H7 (cell line): ENCODE data around the gene CFAP45. TPM values are rescaled to one million over a fixed set of nuclear protein-coding genes. Genes with fewer than 3 reads are reported as not detected.

Experiments
- DNase-seq: peaks from one replicate; pipeline ENCODE4 v3.0.0; 2012
- H3K27me3 ChIP-seq: 2 replicates; pipeline ENCODE4 v1.6.0; 2011; ENCODE audit warnings: mild to moderate bottlenecking, low read length; ENCODE audit not compliant: control insufficient read depth, insufficient read depth
- H3K36me3 ChIP-seq: replicated peaks from 2 replicates; pipeline ENCODE4 v1.5.1; 2011; ENCODE audit warnings: low read length; ENCODE audit not compliant: control insufficient read depth, insufficient read depth
- H3K4me3 ChIP-seq: 2 replicates; pipeline ENCODE4 v1.5.1; 2011; ENCODE audit warnings: low read depth, mild to moderate bottlenecking, control low read depth, low read length, moderate library complexity; ENCODE audit not compliant: insufficient read depth
- total RNA-seq: library from RNA; depleted of rRNA; stranded (reverse); fragments of >200 nt; shearing (Covaris generic); gene quantifications from 2 replicates; pipeline ENCODE4 v1.2.3, GENCODE V29; 2014

CFAP45 gene
- total RNA-seq, 1 experiment from 2014 or later, result 0.17 TPM

DNA sequence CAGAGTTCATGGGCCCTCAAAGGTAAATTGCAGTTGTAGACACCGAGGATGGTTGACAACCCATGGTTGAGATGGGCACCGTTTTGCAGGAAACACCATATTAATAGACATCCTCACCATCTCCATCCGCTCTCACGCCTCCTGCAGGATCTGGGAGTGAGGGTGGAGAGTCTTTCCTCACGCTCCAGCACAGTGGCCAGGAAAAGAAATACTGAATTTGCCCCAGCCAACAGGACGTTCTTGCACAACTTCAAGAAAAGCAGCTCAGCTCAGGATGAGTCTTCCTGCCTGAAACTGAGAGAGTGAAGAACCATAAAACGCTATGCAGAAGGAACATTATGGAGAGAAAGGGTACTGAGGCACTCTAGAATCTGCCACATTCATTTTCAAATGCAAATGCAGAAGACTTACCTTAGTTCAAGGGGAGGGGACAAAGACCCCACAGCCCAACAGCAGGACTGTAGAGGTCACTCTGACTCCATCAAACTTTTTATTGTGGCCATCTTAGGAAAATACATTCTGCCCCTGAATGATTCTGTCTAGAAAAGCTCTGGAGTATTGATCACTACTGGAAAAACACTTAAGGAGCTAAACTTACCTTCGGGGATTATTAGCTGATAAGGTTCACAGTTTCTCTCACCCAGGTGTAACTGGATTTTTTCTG, 64.0 kb downstream of the CFAP45 start:
- no peak for DNase-seq
- H3K4me3 ChIP-seq, result no peak overlapping the region
- H3K36me3 ChIP-seq, result no peaks in the 10 kb centered on the region
- peaks cover 5% of the 10 kb centered on the region; the same call in 1 of the 2 replicates for H3K27me3 ChIP-seq

DNA sequence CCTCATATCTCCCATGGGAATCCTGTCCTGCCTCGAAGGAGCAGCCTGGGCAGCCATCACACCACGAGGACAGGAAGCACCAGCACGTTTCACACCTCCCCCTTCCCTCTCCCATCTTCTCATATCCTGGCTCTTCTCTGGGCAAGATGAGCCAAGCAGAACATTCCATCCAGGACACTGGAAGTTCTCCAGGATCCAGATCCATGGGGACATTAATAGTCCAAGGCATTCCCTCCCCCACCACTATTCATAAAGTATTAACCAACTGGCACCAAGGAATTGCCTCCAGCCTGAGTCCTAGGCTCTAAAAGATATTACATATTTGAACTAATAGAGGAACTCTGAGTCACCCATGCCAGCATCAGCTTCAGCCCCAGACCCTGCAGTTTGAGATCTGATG, 64.6 kb downstream of the CFAP45 start:
- H3K4me3 ChIP-seq, result no peak overlapping the region
- DNase-seq, result no peak
- no peaks in the 10 kb centered on the region for H3K36me3 ChIP-seq
- peaks cover 5% of the 10 kb centered on the region; the same call in 1 of the 2 replicates for H3K27me3 ChIP-seq

DNA sequence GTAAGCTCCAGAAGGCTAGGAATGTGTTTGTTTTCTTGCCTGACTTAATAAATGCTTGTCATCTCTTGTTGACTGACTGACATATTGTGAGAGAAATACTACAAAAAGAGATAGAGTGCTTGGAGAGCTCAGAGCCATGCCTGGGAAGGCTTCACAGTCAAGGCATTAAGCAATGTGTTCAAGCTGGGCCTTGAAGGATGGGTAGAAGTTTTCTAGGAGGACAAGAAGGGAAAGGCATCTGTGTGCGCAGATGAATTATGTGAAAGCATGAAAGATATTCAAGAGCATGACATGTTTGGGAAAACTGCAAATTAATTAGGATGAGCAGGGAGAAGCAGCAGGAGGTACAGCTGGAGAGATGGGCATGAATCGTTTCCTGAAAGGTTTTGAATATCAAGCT, 67.7 kb downstream of the CFAP45 start:
- no peaks in the 10 kb centered on the region for H3K36me3 ChIP-seq
- H3K4me3 ChIP-seq, result no peak overlapping the region
- no peak for DNase-seq
- peaks cover 9% of the 10 kb centered on the region; the same call in 1 of the 2 replicates for H3K27me3 ChIP-seq

DNA sequence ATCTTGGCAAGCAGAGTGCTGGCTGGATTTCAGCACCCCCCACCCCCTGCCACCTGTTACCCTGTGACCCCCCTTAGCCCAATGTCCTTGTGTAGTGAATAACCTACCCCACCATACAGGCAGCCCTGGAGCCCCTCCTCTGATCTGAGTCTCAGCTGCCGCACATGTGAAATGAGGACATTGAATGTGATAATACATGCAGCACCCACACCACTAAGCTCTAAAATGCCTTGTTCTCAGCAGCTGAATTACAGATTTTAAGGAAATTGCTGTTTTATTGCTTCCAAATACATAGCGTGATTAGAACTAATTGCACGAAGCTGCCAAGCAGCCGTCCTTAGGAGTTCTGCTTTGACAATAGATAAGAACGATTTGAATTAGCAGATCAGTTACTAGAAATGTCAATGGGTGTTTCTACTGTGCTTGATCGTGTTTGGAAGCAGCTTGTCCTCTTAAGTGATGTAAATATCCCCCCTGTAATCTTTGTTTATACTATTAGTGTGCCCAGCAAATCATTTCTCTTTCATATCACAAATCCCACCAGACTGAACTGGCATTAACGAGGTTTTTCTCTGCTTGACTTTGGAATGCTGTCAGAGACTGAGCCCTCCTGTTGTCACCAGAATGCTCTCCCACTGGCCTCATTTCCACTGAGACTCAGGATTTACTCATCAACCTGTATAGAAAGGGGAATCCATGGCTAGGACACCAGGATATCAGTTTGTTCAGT, 68.4 kb downstream of the CFAP45 start:
- H3K4me3 ChIP-seq, result no peak overlapping the region
- DNase-seq, result peak; percentile 55
- no peaks in the 10 kb centered on the region for H3K36me3 ChIP-seq
- peaks cover 11% of the 10 kb centered on the region; the same call in 1 of the 2 replicates for H3K27me3 ChIP-seq

DNA sequence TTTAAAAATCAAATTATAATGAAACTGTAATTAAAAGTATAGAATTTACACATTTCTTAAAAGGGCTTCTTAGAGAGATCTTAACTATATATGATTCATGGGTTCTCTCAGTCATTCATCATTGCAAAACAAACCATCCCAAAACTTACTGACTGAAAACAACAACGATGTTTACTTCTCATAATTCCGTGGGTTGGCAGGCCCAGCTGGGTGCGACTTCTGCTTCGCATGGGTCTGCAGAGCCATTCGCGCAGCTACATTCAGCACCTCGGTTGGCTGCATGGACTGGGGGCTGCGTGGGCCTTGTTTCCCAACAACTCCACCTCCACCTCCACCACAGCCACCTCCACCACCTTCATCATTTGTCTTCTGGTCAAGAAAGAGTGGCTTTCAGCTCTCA, 69.2 kb downstream of the CFAP45 start:
- Histone ChIP-seq H3K36me3 (no peaks in the 10 kb centered on the region), H3K27me3 (peaks cover 14% of the 10 kb centered on the region; the same call in 1 of the 2 replicates), H3K4me3 (no peak overlapping the region)
- DNase-seq, result no peak

DNA sequence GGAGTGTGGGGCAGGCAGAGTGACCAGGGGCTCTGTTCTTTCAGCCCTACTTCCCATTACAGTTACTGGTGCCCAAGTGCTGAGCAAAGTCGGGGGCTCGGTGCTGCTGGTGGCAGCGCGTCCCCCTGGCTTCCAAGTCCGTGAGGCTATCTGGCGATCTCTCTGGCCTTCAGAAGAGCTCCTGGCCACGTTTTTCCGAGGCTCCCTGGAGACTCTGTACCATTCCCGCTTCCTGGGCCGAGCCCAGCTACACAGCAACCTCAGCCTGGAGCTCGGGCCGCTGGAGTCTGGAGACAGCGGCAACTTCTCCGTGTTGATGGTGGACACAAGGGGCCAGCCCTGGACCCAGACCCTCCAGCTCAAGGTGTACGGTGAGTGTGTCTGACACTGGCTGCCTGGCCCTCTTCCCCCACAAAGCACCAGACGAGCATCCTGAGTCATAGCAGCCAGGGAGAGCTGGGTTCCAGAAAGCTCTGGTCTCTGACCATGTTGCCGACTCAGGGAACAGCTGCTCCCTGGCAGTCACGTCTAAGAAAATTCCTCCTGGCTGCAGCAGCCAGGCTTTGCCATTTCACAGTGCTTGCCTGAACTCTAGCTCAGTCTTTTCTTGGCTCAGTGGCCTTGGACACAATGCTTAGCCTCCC, 70.0 kb downstream of the CFAP45 start:
- H3K4me3 ChIP-seq, result no peak overlapping the region
- DNase-seq, result no peak
- peaks cover 12% of the 10 kb centered on the region; the same call in 1 of the 2 replicates for H3K27me3 ChIP-seq
- no peaks in the 10 kb centered on the region for H3K36me3 ChIP-seq

DNA sequence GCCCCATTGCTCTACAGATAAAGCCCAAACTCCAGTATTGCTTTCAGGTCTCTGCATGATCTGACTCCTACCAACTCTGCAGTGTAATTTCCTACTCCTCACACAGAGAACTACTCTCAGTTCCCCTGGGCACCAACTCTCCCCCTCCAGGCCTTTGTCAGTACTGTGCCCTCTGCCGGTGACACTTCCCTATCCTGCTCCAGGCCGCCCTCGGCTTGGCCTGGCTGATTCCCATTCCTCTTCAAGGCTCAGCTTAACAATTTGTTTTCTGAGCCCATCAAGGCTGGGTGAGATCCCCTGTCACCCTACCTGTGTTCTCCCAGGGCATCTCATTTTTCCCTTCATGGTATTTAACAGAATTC, 70.7 kb downstream of the CFAP45 start:
- peak; percentile 88 for DNase-seq
- no peak overlapping the region for H3K4me3 ChIP-seq
- H3K27me3 ChIP-seq, result peaks cover 12% of the 10 kb centered on the region; the same call in 1 of the 2 replicates

DNA sequence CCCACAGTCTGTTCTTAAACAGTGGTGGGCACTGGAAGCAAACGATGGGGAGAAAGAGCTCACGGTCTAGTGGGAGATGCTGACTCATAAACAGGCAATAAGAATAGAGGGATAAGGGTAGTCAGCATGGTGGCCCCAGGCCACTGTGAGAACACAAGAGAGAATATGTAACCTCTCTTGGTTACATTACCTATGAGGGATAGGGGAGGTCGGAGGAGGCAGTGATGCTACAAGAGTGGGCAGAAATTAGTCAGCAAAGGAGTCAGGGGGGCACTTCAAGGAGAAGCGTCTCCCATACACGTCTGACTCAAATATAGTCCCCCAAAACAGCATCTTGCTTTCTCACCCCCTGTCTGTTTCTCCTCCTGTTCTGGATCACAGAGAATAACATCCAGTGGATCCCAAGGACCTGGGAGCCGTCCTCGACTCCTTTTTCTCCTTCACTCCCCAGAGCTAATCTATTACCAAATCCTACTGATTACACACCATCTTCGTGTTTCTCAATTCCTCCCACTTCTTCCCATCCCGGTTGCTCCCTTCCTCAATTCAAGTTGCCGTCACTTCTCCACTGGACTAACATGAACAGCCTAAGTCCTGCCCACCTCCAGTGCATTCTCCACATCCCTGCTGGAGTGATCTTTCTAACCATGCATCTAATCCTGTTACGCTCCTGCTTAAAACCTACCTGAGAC, 71.2 kb downstream of the CFAP45 start:
- DNase-seq, result no peak
- no peaks in the 10 kb centered on the region for H3K36me3 ChIP-seq
- H3K4me3 ChIP-seq, result no peak overlapping the region
- peaks cover 15% of the 10 kb centered on the region; the same call in 1 of the 2 replicates for H3K27me3 ChIP-seq

More for the DNA sequence above, 70.7 kb downstream of the CFAP45 start:
- H3K36me3 ChIP-seq, result no peaks in the 10 kb centered on the region

DNA sequence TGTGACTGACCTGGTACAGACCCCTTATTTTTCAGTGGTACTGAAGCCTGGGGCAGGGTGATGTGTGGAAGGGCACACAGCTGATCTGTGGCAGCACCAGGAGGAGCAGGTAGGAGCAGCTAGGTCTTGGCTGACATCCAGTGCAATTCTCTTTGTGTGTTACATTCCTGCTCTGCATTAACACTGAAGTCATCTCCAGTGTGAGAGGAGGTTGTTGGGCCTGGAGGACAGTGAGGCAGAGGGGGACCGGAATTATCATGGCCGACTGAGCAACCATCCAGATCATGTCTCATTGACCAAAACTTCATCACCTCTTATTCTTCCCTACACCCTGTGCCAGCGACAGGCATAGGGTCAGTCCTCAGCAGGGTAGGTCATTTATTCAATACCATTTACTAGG, 71.8 kb downstream of the CFAP45 start:
- H3K27me3 ChIP-seq, result peaks cover 16% of the 10 kb centered on the region; the same call in 1 of the 2 replicates
- no peak overlapping the region for H3K4me3 ChIP-seq
- DNase-seq, result no peak
- H3K36me3 ChIP-seq, result no peaks in the 10 kb centered on the region

DNA sequence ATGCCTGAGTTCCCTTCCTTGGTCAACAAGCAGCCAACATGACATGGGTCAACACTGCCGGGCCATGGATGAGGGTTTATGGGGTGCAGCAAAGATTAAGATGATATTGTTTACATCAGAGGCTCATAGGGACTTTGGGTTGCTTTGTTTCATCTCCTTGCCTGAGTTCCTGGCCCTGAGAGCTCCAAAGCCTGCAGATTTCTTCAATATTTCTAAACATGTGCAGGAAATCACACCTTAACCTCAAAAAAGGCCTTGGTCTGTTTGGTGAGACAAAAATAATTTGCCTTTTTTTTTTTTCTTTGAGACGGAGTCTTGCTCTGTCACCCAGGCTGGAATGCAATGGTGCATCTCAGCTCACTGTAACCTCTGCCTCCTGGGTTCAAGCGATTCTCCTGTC, 72.4 kb downstream of the CFAP45 start:
- H3K27me3 ChIP-seq, result peaks cover 20% of the 10 kb centered on the region; the same call in 1 of the 2 replicates
- no peak overlapping the region for H3K4me3 ChIP-seq
- no peak for DNase-seq
- H3K36me3 ChIP-seq, result no peaks in the 10 kb centered on the region

DNA sequence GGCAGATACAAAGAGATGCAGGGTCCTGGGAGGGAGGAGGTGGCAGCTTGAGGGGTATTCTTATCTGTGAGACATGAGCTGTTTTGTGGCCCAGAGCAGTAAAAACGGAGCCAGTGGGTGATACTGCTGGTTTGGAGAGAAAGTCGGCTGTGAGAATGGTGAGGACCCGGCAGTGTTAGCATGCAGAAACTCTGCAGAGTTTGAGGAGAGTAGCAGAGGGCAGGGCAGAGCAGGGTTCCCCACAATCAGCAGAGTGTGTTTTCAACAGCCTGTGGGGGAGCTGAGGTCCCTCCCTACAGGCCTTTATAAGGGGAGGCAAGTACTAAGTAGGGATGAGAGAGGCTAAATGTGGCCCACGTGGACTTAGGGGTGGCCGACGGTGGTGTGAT, 72.9 kb downstream of the CFAP45 start:
- peaks cover 22% of the 10 kb centered on the region; the same call in 1 of the 2 replicates for H3K27me3 ChIP-seq
- H3K4me3 ChIP-seq, result no peak overlapping the region
- no peak for DNase-seq
- no peaks in the 10 kb centered on the region for H3K36me3 ChIP-seq

DNA sequence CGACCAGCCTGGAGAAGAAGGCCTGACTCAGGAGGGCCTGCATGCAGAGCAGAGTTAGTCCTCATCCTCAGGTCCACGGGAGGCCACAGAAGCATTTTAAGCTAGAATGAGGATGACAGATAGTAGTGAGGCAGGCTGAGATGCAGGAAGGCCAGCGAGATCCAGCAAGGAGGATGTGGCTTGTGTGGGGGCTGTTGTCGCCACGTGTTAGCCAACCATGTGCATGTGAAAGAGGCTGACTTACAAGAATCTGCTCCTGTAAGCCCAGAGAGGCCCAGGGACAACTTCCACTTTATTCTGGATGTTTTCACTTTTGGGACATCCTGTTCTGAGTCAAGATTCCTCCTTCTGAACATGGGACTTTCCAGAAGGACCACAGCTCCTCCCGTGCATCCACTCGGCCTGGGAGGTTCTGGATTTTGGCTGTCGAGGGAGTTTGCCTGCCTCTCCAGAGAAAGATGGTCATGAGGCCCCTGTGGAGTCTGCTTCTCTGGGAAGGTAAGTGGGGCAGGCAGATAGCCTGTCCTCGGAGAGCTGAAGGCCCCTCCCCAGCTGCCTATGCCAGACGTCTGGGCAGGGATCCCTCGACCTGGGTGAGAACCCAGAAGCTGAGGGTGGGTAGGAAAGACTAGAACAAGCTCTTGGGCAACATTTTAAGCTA, 73.4 kb downstream of the CFAP45 start, which contains the start of gene SLAMF8:
SLAMF8 (plus strand) TSS at position 433 of the 661 bp plus-strand sequence; CDS start at position 459, 26 bp downstream.
- DNase-seq, result no peak
- Histone ChIP-seq H3K27me3 (peaks cover 22% of the 10 kb centered on the region; the same call in 1 of the 2 replicates), H3K4me3 (no peak within 1 kb of the TSS), H3K36me3 (no peaks in the 10 kb centered on the region)

DNA sequence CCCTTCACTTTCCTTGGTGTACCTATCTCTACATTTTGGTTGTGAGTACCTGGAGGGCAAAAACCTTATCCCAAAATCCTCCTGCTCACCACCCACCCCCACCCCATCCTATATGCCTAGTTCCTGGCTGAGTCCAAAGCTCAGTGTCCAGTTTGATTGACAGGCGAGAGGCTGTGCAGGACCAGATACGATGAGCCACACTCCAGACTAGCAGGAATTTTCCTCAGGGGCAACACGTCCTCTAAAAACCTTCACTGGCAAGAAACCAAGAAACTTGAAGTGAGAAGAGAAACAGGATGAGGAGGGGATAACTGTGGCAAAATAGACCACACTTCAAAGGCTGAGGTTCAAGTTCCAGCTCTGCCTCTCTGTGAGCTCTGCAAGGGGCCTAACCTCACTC, 74.4 kb downstream of the CFAP45 start:
- no peak for DNase-seq
- Histone ChIP-seq H3K4me3 (no peak overlapping the region), H3K27me3 (peaks cover 24% of the 10 kb centered on the region; the same call in 1 of the 2 replicates), H3K36me3 (no peaks in the 10 kb centered on the region)

DNA sequence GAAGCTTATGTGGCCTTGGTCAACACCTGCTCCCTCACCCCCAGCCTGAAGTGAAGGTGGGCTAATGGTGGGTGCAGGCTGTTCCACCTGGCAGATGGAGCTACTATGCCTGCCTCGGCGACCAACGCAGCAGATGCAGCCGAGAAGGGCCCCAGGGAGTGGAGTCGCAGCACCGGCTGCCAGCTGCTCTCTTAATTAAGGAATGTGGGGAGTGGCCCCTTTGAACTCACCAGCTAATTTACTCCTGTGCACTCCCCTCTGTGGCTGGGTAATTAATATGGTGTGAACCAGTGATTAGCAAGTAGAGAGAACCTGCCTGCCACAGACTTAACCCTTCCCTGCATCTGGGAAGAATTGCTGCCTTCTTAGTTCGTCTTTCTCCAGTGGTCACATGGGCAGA, 76.6 kb downstream of the CFAP45 start:
- H3K27me3 ChIP-seq, result peaks cover 22% of the 10 kb centered on the region; the same call in 1 of the 2 replicates
- H3K4me3 ChIP-seq, result no peak overlapping the region
- H3K36me3 ChIP-seq, result no peaks in the 10 kb centered on the region
- DNase-seq, result peak; percentile 46
